Activated CD8-positive, alpha-beta T cell treated with anti-CD3 and anti-CD28 coated beads for 36 hours (primary cell): ENCODE results near the gene GRB14. TPM values are rescaled to one million over a fixed set of nuclear protein-coding genes. Genes with fewer than 3 reads are reported as not detected.

Experiments used
- ATAC-seq: fragments of 200-7000 bp; cut with Tn5 transposase; one replicate; pipeline ENCODE4 v1.10.0; 2021; ENCODE audit warnings: mild to moderate bottlenecking, moderate library complexity
- CTCF ChIA-PET: fragments of 350-600 bp; sonication (Branson Sonifier 250); formaldehyde crosslinking; loops from one replicate; lab custom pipeline; 2021; ENCODE audit warnings: antibody characterized with exemption; lab: Charles Lee
- POLR2A ChIA-PET: fragments of 350-600 bp; sonication (Branson Sonifier 250); formaldehyde crosslinking; loops from one replicate; lab custom pipeline; 2021; ENCODE audit warnings: antibody characterized with exemption; lab: Charles Lee
- DNase-seq: peaks from one replicate; pipeline ENCODE4 v3.0.0-alpha.2; 2020
- H3K27ac Mint-ChIP-seq: one replicate; pipeline ENCODE4 v1.8.0; 2021; ENCODE audit warnings: mild to moderate bottlenecking, mixed read lengths
- H3K27me3 Mint-ChIP-seq: one replicate; pipeline ENCODE4 v1.8.0; 2021; ENCODE audit warnings: mixed read lengths
- H3K36me3 Mint-ChIP-seq: one replicate; pipeline ENCODE4 v1.8.0; 2021; ENCODE audit warnings: low read depth, mixed read lengths
- H3K4me1 Mint-ChIP-seq: one replicate; pipeline ENCODE4 v1.8.0; 2021; ENCODE audit warnings: low read depth, mixed read lengths
- H3K4me3 Mint-ChIP-seq: one replicate; pipeline ENCODE4 v1.8.0; 2021; ENCODE audit warnings: mild to moderate bottlenecking, moderate library complexity, mixed read lengths
- H3K9me3 Mint-ChIP-seq: one replicate; pipeline ENCODE4 v1.8.0; 2021; ENCODE audit warnings: mixed read lengths
- intact Hi-C: fragments of 100-400 bp; cut with micrococcal nuclease; formaldehyde crosslinking; loops from one replicate; pipeline ENCODE4 v1.10.0; 2022
- total RNA-seq, 2 experiments: library from RNA; stranded (reverse); gene quantifications; one replicate each; pipeline ENCODE4 v1.2.3, GENCODE V29; 2021
- TF ChIP-seq, protein P1 (sequence below): fragments of 200-600 bp; IDR thresholded peaks from one replicate; pipeline ENCODE4 v1.8.0; 2022; ENCODE audit warnings: antibody characterized with exemption, mild to moderate bottlenecking

The GRB14 gene
- not detected for total RNA-seq

DNA sequence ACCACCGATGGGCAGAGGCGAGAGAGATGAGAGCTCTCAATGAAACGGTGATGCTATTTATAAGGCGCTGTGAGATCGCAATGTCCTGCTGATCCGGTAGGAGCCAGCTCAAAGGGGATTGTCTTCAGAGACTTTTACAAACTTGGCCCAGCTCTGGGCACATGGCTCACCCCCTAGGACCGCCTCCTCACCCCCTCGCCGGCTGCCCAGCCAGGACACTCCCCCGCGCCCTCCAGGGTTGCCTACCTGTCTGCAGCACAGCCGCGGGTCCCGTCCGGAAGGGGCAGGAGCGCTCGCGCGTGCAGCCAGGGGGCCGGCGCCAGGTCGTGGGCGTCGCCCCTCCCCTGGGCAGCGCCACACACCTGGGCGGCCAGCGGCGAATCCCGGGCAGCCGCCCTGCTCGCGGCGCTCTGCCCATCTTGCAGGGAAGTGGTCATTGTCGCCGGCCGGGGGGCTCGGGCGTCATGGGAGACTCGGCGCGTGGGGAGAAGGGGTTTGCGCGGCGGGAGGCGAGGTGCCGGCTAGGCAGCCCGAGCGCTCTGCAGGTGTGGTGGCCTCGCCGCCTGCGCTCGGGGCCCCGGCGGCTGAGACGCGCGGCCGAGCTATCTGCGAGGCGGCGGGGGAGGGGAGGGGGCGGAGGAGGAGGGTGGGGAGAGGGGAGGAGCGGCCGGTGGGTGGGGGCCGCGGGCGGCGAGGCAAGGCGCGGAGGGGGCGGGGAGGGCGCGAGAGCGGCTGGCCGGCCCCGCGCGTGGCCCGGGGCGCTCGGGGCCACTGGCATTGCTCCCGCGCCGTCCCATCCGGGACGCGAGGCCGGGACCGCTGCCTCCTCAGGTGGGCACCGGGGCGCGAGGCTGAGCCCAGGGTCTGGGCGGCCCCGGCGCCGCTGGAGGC lies at the start of gene GRB14:
GRB14 (minus strand) TSS at position 610 of the 891 bp plus-strand sequence; CDS start at position 437, 173 bp downstream.
- intact Hi-C loops, result no loop called here
- Mint-ChIP-seq H3K4me1 (peaks cover 3% of the 10 kb centered on the region), H3K27ac (no peak within 1 kb of the TSS), H3K9me3 (no peaks in the 10 kb centered on the region), H3K27me3 (peaks cover 29% of the 10 kb centered on the region), H3K4me3 (peak within 1 kb of the TSS; percentile 26), H3K36me3 (no peaks in the 10 kb centered on the region)
- TF ChIP-seq, protein P1, sequence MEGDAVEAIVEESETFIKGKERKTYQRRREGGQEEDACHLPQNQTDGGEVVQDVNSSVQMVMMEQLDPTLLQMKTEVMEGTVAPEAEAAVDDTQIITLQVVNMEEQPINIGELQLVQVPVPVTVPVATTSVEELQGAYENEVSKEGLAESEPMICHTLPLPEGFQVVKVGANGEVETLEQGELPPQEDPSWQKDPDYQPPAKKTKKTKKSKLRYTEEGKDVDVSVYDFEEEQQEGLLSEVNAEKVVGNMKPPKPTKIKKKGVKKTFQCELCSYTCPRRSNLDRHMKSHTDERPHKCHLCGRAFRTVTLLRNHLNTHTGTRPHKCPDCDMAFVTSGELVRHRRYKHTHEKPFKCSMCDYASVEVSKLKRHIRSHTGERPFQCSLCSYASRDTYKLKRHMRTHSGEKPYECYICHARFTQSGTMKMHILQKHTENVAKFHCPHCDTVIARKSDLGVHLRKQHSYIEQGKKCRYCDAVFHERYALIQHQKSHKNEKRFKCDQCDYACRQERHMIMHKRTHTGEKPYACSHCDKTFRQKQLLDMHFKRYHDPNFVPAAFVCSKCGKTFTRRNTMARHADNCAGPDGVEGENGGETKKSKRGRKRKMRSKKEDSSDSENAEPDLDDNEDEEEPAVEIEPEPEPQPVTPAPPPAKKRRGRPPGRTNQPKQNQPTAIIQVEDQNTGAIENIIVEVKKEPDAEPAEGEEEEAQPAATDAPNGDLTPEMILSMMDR, result no peak
- DNase-seq (peak; percentile 4), ATAC-seq (peak; percentile 47)
- CTCF ChIA-PET, result no interaction called here
- POLR2A ChIA-PET, result no interaction called here

- TF ChIP-seq, protein P1, result no peak
- intact Hi-C loops, result no loop called here
- no peaks in the 10 kb centered on the region for H3K27me3 Mint-ChIP-seq
- no peak overlapping the region for H3K27ac Mint-ChIP-seq
- CTCF ChIA-PET, result no interaction called here
- H3K36me3 Mint-ChIP-seq, result no peaks in the 10 kb centered on the region
- DNase-seq (no peak), ATAC-seq (no peak)
- H3K4me1 Mint-ChIP-seq, result no peaks in the 10 kb centered on the region
- no peak overlapping the region for H3K4me3 Mint-ChIP-seq
- H3K9me3 Mint-ChIP-seq, result no peaks in the 10 kb centered on the region
- POLR2A ChIA-PET, result no interaction called here
Measured at GRCh38 chr2:164669291-164669690, 48.0 kb upstream of the GRB14 start.

GRCh38 chr2:164667566-164667965 lies 46.3 kb upstream of the GRB14 start:
- Mint-ChIP-seq H3K27me3 (no peaks in the 10 kb centered on the region), H3K36me3 (no peaks in the 10 kb centered on the region), H3K4me3 (no peak overlapping the region), H3K9me3 (peaks cover 1% of the 10 kb centered on the region), H3K27ac (no peak overlapping the region), H3K4me1 (no peaks in the 10 kb centered on the region)
- TF ChIP-seq, protein P1, result no peak
- no peak for DNase-seq
- ChIA-PET POLR2A (no interaction called here), CTCF (no interaction called here)
- no peak for ATAC-seq
- intact Hi-C loops, result no loop called here

DNA sequence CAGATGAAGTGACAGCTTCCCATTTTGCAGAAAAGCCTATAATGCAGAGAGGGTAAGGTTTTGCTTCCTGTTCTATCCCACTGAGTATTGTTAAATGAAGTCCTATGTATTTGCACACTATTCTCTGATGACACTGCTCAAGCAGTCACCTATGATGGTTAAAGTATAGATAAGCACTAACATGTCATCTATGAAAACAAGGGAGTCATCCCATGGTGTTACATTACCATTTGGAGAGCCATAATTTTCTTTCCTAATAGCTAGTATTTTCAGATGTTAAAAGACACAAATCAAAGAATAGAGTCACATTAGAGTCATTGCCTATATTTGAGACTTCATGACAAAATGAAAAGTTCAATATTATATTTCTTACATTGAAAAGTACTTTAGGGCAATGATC lies 42.8 kb upstream of the GRB14 start:
- peaks cover 3% of the 10 kb centered on the region for H3K9me3 Mint-ChIP-seq
- no peak overlapping the region for H3K4me3 Mint-ChIP-seq
- CTCF ChIA-PET, result no interaction called here
- ATAC-seq (no peak), DNase-seq (no peak)
- TF ChIP-seq, protein P1, result no peak
- intact Hi-C loops, result no loop called here
- no peaks in the 10 kb centered on the region for H3K36me3 Mint-ChIP-seq
- H3K27me3 Mint-ChIP-seq, result no peaks in the 10 kb centered on the region
- POLR2A ChIA-PET, result no interaction called here
- no peak overlapping the region for H3K27ac Mint-ChIP-seq
- no peaks in the 10 kb centered on the region for H3K4me1 Mint-ChIP-seq

- H3K27ac Mint-ChIP-seq, result no peak overlapping the region
- DNase-seq (no peak), ATAC-seq (no peak)
- POLR2A ChIA-PET, result no interaction called here
- H3K4me1 Mint-ChIP-seq, result no peaks in the 10 kb centered on the region
- H3K36me3 Mint-ChIP-seq, result no peaks in the 10 kb centered on the region
- no peaks in the 10 kb centered on the region for H3K27me3 Mint-ChIP-seq
- TF ChIP-seq, protein P1, result no peak
- H3K9me3 Mint-ChIP-seq, result peaks cover 3% of the 10 kb centered on the region
- intact Hi-C loops, result no loop called here
- H3K4me3 Mint-ChIP-seq, result no peak overlapping the region
- CTCF ChIA-PET, result no interaction called here
Measured at GRCh38 chr2:164662868-164663631, 41.8 kb upstream of the GRB14 start.
